AG09319 (cell line): ENCODE measurements around the gene ACSM3.

Experiments
- DNase-seq: peaks from one replicate; pipeline ENCODE4 v3.0.0-alpha.2; 2010; ENCODE audit warnings: low read depth; ENCODE audit errors: extremely low read depth
- TF ChIP-seq, protein P1 (sequence below): IDR thresholded peaks from 2 replicates; pipeline ENCODE4 v1.5.1; 2011; ENCODE audit warnings: low read depth, mild to moderate bottlenecking, inconsistent platforms, low read length, moderate library complexity

The ACSM3 gene

DNA sequence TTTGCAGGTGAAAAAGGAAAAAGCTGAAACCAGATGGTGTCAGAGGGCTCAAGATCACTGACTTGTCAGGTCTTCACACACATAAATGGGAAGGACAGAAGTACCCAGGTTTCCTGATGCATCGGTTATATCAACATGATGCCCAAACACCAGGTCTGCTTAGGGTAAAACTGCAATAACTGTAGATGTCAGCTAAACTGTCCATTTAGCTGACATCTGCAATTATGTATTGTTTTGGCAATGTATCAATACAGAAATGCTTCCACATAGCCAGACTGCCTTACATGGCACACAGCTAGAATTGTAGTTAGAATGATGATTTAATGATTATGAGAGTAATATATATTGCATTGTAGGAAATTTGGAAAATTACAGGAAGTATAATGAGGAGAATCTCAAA is 5.0 kb downstream of the ACSM3 start:
- DNase-seq, result no peak
- TF ChIP-seq, protein P1, sequence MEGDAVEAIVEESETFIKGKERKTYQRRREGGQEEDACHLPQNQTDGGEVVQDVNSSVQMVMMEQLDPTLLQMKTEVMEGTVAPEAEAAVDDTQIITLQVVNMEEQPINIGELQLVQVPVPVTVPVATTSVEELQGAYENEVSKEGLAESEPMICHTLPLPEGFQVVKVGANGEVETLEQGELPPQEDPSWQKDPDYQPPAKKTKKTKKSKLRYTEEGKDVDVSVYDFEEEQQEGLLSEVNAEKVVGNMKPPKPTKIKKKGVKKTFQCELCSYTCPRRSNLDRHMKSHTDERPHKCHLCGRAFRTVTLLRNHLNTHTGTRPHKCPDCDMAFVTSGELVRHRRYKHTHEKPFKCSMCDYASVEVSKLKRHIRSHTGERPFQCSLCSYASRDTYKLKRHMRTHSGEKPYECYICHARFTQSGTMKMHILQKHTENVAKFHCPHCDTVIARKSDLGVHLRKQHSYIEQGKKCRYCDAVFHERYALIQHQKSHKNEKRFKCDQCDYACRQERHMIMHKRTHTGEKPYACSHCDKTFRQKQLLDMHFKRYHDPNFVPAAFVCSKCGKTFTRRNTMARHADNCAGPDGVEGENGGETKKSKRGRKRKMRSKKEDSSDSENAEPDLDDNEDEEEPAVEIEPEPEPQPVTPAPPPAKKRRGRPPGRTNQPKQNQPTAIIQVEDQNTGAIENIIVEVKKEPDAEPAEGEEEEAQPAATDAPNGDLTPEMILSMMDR, result no peak

- DNase-seq, result no peak
- TF ChIP-seq, protein P1, result no peak
These were observed 9.9 kb downstream of the ACSM3 start for GRCh38 chr16:20773679-20774078.

GRCh38 chr16:20774703-20775362 is 11.0 kb downstream of the ACSM3 start:
- TF ChIP-seq, protein P1, result peak; percentile 72
- peak; percentile 19 for DNase-seq

- DNase-seq, result no peak
- TF ChIP-seq, protein P1, result no peak
These were observed 17.9 kb downstream of the ACSM3 start for GRCh38 chr16:20781697-20782096.

GRCh38 chr16:20782470-20782869 is 18.7 kb downstream of the ACSM3 start:
- TF ChIP-seq, protein P1, result no peak
- DNase-seq, result no peak

GRCh38 chr16:20784204-20784603 is 20.4 kb downstream of the ACSM3 start:
- TF ChIP-seq, protein P1, result no peak
- no peak for DNase-seq

- DNase-seq, result no peak
- TF ChIP-seq, protein P1, result no peak
These were observed 25.3 kb downstream of the ACSM3 start for GRCh38 chr16:20789130-20789529.
